NCI-H2171 treated with DMSO at 0.1 percent for 48 hours (cell line): Measurements from ENCODE around the gene PIP5K1C.

Experiments used
- DNase-seq: peaks from one replicate; lab custom pipeline; 2025; lab: John Stamatoyannopoulos, UW

Gene PIP5K1C, protein sequence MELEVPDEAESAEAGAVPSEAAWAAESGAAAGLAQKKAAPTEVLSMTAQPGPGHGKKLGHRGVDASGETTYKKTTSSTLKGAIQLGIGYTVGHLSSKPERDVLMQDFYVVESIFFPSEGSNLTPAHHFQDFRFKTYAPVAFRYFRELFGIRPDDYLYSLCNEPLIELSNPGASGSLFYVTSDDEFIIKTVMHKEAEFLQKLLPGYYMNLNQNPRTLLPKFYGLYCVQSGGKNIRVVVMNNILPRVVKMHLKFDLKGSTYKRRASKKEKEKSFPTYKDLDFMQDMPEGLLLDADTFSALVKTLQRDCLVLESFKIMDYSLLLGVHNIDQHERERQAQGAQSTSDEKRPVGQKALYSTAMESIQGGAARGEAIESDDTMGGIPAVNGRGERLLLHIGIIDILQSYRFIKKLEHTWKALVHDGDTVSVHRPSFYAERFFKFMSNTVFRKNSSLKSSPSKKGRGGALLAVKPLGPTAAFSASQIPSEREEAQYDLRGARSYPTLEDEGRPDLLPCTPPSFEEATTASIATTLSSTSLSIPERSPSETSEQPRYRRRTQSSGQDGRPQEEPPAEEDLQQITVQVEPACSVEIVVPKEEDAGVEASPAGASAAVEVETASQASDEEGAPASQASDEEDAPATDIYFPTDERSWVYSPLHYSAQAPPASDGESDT

DNA sequence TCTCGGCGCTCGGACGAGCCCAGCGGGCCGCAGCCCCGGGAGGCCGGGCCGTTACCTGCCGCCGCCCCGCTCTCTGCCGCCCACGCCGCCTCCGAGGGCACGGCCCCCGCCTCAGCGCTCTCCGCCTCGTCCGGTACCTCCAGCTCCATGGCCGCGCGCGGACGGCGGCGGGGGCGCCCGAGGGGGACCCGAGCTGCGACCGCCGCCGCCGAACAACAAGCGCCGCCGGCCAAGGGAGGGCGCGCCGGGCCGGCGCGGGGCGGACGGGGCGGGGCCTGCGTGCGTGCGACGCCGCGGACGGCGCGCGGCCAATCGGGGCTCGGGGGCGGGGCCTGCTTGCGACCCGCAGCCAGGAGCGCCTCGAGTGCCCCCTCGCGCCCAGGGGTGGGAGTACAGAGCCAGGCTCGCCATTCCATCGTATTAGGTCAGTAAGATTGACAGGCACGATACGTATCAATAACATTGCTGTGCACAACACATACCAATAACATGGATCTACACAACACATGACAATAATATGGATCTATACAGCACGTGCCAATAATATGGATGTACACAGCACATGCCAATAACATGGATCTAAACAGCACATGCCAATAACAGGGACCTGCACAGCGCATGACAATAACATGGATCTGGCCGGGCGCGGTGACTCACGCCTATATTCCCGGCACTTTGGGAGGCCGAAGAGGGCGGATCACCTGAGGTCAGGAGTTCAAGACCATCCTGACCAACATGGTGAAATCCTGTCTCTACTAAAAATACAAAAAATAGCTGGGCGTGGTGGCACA lies at the start of gene PIP5K1C:
TSS of gene PIP5K1C (minus strand) at position 227 of the 791 bp plus-strand sequence. CDS start at position 149, 78 bp downstream.
- DNase-seq, result peak; percentile 78

DNA sequence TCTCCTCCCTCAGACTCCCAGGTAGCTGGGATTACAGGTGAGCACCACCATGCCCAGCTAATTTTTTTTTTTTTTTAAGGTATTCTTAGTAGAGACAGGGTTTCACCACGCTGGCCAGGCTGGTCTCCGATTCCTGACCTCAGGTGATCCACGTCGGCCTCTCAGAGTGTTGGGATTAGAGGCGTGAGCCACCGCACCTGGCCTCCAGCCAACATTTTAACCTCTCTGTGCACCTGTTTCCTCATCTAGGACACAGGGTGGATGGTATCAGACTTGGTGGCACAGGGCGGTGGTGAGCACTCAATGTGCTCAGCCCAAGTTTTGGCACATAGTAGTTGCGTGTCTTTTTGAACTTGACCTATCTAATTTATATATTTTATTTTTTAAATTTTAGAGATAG lies 48.7 kb upstream of the PIP5K1C start:
- no peak for DNase-seq

DNA sequence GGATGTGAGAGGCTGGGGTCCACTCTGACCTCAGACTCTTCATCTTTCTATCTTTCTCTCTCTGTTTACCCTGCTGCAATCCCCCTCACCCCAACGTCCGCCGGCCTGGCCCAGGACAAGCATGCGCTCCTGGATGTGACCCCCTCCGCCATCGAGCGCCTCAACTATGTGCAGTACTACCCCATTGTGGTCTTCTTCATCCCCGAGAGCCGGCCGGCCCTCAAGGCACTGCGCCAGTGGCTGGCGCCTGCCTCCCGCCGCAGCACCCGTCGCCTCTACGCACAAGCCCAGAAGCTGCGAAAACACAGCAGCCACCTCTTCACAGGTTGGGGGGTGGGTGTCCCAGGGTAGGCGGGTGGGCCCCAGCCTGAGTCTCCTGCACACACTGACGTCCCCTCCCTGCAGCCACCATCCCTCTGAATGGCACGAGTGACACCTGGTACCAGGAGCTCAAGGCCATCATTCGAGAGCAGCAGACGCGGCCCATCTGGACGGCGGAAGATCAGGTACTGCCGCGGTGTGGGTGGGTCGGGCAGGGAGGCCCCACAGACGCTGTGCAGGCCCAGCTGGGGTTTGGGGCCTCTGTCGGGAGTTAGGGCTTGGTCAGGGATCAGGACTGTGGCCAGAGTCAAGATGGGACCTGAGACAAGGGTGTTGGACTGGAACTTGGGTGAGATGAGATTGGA lies 46.2 kb upstream of the PIP5K1C start:
- DNase-seq, result no peak

GRCh38 chr19:3745363-3746045 lies 45.2 kb upstream of the PIP5K1C start:
- no peak for DNase-seq

DNA sequence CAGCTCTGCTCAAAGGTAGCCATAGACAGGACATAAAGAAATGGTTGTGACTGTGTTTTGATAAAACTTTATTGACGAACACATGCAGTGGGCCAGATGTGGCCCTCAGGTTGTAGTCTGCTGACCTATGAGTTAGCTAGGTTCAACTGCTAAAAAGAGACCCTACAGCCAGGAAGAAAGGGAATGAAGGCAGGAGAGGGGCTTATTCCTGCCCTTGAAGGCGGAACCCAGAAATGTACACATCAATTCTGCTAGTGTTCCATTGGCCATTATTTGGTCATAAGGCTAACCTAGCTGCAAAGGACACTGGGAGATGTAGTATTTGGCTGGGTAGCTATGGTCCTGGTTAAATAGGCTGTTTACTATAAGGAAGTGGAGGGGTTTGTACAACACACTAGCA lies 43.2 kb upstream of the PIP5K1C start:
- no peak for DNase-seq

DNA sequence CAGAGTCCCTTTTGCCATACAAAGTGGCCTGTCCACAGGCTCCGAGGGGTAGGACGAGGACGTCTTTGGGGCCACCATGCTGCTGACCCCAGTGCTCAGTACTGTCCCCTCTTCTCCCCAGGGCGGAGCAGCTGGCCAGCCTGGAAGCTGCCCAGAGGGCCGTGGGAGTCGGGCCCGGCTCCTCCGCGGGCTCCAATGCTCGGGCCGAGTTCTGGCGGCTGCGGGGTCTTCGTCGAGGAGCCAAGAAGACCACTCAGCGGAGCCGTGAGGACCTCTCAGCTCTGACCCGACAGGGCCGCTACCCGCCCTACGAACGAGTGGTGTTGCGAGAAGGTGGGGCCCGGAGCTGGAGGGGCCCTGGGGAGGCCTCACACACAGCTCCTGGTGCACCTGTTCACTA lies 40.2 kb upstream of the PIP5K1C start:
- no peak for DNase-seq

GRCh38 chr19:3738477-3739220 lies 38.4 kb upstream of the PIP5K1C start:
- DNase-seq, result no peak

DNA sequence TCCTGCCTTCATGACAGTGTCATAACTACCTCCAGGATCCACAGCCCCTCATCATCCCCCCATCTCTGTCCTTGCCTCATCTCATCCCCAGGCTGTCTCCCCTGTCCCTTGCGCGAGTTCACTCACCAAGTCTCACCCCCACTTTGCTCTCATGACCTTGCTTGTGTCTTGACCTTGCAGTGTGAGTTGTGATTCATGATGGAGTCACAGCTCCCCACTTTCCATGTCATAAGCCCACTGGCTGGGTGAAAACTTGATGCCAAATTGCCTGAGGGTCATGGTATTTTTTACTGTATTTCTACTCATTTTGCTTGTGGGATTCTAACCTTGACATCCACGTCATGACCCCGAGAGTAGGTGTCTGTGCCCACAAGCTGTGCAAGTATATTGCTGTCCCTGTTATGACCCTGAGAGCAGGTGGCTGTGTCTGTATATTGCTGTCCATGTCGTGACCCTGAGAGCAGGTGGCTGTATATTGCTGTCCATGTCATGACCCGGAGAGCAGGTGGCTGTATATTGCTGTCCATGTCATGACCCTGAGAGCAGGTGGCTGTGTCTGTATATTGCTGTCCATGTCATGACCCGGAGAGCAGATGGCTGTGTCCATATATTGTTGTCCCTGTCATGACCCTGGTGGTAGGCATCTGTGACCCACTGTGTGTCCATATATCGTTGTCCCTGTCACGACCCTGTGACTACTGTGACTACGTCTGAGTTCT lies 37.4 kb upstream of the PIP5K1C start:
- no peak for DNase-seq

GRCh38 chr19:3736106-3736724 lies 35.9 kb upstream of the PIP5K1C start:
- no peak for DNase-seq

DNA sequence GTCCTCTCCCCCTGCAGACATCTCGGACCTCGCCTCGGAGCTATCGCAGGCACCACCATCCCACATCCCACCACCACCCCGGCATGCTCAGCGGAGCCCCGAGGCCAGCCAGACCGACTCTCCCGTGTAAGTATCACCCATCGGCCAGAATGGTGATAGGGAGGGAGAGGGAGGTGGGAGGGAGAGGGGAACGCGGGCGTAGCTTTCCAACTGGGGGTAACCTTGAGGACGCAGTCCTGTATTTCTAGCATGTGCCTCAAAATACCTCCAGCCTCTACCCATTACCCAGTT lies 34.0 kb upstream of the PIP5K1C start:
- DNase-seq, result no peak

GRCh38 chr19:3733549-3734309 lies 33.5 kb upstream of the PIP5K1C start:
- DNase-seq, result no peak

GRCh38 chr19:3732108-3732507 lies 31.8 kb upstream of the PIP5K1C start:
- no peak for DNase-seq

GRCh38 chr19:3730457-3730958 lies 30.2 kb upstream of the PIP5K1C start:
- DNase-seq, result no peak

DNA sequence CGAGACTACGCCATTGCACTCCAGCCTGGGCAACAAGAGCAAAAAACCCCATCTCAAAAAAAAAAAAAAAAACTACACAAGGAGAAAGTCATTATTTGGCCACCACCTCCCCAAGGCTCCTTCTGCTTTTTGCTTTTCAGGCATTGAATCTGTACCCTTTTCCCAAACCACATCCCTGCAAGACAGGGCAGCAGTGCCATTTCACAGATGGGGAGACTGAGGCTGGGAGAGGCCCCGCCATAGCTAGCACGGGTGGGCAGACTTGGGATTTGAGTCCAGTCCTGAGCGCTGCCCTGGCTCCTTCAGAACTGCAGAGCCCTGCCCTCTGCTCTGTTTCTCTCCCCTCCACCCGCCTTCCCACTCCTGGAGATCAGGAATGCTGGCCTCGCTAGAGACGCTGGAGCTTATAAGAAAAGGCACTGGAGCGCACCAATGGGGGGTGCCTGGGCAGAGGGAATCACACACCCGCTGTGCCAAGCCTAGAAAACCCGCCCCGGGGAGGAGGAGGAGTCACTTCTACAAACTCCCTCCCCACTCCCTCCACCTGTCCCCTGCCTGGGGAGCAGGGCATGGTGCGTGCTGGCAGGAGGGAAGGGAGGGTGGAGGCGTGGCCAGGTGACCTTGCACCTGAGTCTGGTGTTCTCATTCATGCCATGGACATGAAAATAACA lies 25.5 kb upstream of the PIP5K1C start:
- peak; percentile 97 for DNase-seq

- DNase-seq, result peak; percentile 21
These were observed 24.9 kb upstream of the PIP5K1C start for GRCh38 chr19:3725121-3725520.

- peak; percentile 97 for DNase-seq
These were observed 23.6 kb upstream of the PIP5K1C start for GRCh38 chr19:3723883-3724282.

DNA sequence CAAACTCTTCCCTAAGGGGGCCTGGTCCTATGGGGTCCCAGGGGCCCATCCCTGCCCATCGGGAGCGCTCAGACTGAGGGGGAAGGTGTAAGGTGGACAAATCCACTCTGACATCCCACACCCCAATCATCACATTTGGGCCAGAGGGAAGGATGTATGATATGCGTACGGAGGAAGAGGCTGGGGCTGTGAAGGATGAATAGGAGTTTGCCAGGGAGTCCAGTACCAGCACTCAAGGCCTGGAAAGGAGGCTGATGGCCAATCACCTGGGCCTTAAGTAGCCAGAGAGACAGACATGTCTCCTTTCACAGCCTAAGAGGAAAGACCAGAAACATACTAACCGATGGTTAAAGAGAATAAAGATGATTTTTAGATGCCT lies 22.8 kb upstream of the PIP5K1C start:
- DNase-seq, result no peak

GRCh38 chr19:3722443-3723109 lies 22.3 kb upstream of the PIP5K1C start:
- no peak for DNase-seq
